GM06990 (cell line): Measurements from ENCODE around the gene SPINK9.

Source experiments
- DNase-seq: peaks from one replicate; pipeline ENCODE4 v3.0.0-alpha.2; 2011; ENCODE audit not compliant: insufficient read length; ENCODE audit errors: extremely low read depth
- H3K27me3 ChIP-seq: replicated peaks from 2 replicates; pipeline ENCODE4 v1.6.0; 2011; ENCODE audit warnings: low read length; ENCODE audit not compliant: control insufficient read depth, insufficient read depth
- H3K36me3 ChIP-seq: 2 replicates; pipeline ENCODE4 v1.5.1; 2011; ENCODE audit warnings: low read length; ENCODE audit not compliant: control insufficient read depth, insufficient read depth
- H3K4me3 ChIP-seq: replicated peaks from 2 replicates; pipeline ENCODE4 v1.5.1; 2011; ENCODE audit warnings: low read depth, mild to moderate bottlenecking, control low read depth, low read length
- TF ChIP-seq, protein P1 (sequence below): IDR thresholded peaks from 2 replicates; pipeline ENCODE4 v1.5.1; 2011; ENCODE audit warnings: low read length, control low read depth, mild to moderate bottlenecking, inconsistent platforms; ENCODE audit not compliant: insufficient read depth, poor library complexity, severe bottlenecking

Gene SPINK9, protein sequence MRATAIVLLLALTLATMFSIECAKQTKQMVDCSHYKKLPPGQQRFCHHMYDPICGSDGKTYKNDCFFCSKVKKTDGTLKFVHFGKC

DNA sequence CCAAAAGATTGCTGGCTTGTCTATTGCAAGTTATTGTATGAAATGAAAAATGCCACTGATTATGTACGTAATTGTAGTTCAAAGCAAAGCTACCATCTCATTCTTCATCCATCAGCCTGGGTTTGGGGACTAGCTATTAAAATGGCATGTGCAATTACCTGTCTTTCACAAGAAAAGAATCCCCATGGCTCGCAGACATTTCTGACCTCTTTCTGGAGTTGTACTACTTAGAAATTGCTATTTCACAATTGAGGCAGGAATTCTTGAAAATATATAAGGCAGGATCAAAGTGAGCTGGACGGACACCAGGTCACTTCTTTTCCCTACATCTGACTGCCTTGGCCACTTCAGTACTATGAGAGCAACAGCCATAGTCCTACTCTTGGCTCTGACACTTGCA, at the start of gene SPINK9:
SPINK9 (plus strand) TSS at position 301 of the 400 bp plus-strand sequence; CDS start at position 356, 55 bp downstream.
- no peaks in the 10 kb centered on the region for H3K27me3 ChIP-seq
- TF ChIP-seq, protein P1, sequence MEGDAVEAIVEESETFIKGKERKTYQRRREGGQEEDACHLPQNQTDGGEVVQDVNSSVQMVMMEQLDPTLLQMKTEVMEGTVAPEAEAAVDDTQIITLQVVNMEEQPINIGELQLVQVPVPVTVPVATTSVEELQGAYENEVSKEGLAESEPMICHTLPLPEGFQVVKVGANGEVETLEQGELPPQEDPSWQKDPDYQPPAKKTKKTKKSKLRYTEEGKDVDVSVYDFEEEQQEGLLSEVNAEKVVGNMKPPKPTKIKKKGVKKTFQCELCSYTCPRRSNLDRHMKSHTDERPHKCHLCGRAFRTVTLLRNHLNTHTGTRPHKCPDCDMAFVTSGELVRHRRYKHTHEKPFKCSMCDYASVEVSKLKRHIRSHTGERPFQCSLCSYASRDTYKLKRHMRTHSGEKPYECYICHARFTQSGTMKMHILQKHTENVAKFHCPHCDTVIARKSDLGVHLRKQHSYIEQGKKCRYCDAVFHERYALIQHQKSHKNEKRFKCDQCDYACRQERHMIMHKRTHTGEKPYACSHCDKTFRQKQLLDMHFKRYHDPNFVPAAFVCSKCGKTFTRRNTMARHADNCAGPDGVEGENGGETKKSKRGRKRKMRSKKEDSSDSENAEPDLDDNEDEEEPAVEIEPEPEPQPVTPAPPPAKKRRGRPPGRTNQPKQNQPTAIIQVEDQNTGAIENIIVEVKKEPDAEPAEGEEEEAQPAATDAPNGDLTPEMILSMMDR: no peak
- H3K36me3 ChIP-seq: no peaks in the 10 kb centered on the region
- no peak within 1 kb of the TSS for H3K4me3 ChIP-seq
- DNase-seq: no peak

DNA sequence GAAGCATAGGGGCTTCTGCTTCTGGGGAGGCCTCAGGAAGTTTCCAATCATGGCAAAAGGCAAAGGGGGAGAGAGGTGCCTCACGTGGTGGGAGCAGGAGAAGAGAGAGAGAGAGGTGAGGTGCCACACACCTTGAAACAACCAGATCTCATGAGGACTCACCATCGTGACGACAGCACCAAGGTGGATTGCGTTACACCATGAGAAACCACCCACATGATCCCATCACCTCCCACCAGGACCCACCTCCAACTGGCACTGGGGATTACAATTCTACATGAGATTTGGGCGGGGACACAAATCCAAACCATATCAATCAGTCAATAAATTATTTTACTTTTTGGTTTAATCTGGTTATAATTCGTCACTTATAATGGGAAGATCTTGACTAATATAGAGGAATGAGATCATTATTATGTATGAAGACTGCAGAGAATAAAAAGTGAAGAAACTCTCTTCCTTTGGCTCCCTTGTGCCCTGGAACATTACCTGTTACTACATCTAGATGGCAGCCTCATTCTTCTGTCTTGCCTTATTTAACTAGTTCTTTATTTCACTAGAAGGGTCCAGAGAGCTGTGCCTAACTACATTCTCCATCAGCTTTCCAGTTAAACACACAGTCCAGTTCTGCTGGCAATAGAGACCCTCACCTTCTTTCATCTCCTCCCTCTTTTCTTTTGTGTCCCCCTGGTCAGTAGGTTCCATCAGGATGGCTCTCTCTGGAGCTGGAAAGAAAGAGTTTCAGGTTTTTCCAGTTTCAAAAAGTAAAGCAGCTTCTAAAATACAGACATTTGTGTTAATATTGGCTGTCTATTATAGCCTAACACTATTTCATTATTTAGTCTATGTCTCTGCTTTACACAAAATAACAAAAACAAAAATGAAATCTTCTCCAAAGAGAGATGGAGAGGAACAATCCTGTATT, 44.8 kb upstream of the SPINK9 start:
- no peak for DNase-seq

DNA sequence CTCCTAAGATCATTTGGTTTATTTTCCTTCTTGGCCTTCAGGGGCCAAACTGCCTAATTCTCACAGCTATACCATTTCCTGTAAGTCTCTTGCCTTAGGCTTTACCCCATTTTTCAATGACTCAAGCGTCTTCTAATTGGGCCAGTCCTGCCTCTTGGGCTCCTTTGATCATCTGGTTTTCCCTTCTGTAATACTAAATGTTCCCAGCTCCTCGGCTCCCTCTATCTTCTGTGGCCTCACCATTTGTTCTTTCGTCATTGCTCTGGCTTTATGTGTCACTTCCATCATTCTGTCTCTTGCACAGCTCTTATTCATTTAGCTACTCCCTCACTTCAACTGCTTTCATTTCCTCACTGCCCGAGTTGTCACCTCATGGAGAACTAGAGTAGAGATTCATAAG, 37.6 kb upstream of the SPINK9 start:
- Histone ChIP-seq H3K4me3 (no peak overlapping the region), H3K27me3 (no peaks in the 10 kb centered on the region), H3K36me3 (no peaks in the 10 kb centered on the region)
- TF ChIP-seq, protein P1: no peak
- no peak for DNase-seq

More for the DNA sequence above, 44.8 kb upstream of the SPINK9 start:
- Histone ChIP-seq H3K36me3 (no peaks in the 10 kb centered on the region), H3K27me3 (no peaks in the 10 kb centered on the region), H3K4me3 (no peak overlapping the region)
- TF ChIP-seq, protein P1: peak; percentile 37

DNA sequence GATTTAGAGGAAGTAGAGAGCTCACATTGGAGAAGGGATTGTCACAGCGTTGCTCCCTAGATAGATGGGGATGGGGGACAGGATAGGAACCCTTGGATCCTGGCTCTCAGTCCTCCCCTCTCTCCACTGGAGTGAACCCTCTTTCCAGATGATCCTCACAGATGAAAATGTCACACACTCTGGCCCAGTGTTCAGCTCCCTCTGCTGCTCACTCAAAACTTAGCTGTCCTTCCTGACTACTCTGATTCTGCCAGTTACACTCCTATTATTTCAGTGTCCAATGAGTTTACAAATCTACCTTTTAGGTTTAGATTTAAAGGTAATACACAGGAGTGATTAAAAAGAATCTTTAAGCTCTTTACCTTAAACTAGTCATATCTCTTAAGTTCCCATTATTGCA, 28.9 kb upstream of the SPINK9 start:
- Histone ChIP-seq H3K4me3 (no peak overlapping the region), H3K36me3 (no peaks in the 10 kb centered on the region), H3K27me3 (no peaks in the 10 kb centered on the region)
- DNase-seq: no peak
- TF ChIP-seq, protein P1: no peak

DNA sequence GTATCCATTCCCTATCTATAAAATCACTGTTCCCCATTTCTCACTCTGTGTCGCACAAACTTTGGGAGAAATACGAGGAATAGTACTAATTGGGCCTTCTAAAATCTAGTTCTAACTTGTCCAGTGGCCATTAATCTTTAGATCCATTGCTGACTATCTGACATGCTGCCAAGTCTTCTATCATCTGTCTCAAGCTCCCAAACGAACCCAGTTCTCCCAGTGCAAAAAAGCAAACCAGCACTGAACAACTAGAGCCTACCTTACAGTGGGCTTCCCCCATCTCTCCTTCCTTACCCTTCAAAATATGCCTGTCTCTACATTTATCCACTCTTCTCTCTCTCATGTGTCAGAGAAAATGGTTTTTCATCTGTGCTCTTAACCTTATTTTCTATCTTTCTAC, 26.3 kb upstream of the SPINK9 start:
- TF ChIP-seq, protein P1: no peak
- Histone ChIP-seq H3K36me3 (no peaks in the 10 kb centered on the region), H3K4me3 (no peak overlapping the region), H3K27me3 (no peaks in the 10 kb centered on the region)
- DNase-seq: no peak
